Stimulated activated naive B cell treated with anti-CD40 and anti-IgM and Interleukin-4, amounts not matched to agents 10 μg/mL and 1 μg/mL and 100 μg/mL, for 72 hours (primary cell): ENCODE results near the gene YIPF3.
"Not testable (repeated sequence)": the region's sequence is repeated elsewhere in the genome, so short reads cannot be mapped to it uniquely, and the experiment has no call there.

ENCODE experiments used
- ATAC-seq, 2 donors: fragments of 150-1000 bp; cut with Tn5 transposase; replicated peaks; 2 replicates each; pipeline ENCODE4 v1.10.0; 2021; ENCODE audit warnings: moderate library complexity in 1 of 2
- DNase-seq: peaks from one replicate; pipeline ENCODE4 v3.0.0; 2021
- H3K27ac Mint-ChIP-seq: one replicate; pipeline ENCODE4 v1.8.0; 2022; ENCODE audit warnings: mild to moderate bottlenecking, mixed read lengths
- H3K27me3 Mint-ChIP-seq, 2 donors: one replicate each; pipeline ENCODE4 v1.8.0; 2022; ENCODE audit warnings: mixed read lengths in 2 of 2
- H3K36me3 Mint-ChIP-seq, 2 donors: one replicate each; pipeline ENCODE4 v1.8.0; 2022; ENCODE audit warnings: mixed read lengths in 2 of 2, mild to moderate bottlenecking in 1 of 2
- H3K4me1 Mint-ChIP-seq, 2 donors: one replicate each; pipeline ENCODE4 v1.8.0; 2022; ENCODE audit warnings: mixed read lengths in 2 of 2, mild to moderate bottlenecking in 1 of 2
- H3K4me3 Mint-ChIP-seq, 2 donors: one replicate each; pipeline ENCODE4 v1.8.0; 2022; ENCODE audit warnings: mild to moderate bottlenecking in 2 of 2, mixed read lengths in 2 of 2, moderate library complexity in 1 of 2
- H3K9me3 Mint-ChIP-seq, 2 donors: one replicate each; pipeline ENCODE4 v1.8.0; 2022; ENCODE audit warnings: mixed read lengths in 2 of 2, mild to moderate bottlenecking in 1 of 2

Gene YIPF3

DNA sequence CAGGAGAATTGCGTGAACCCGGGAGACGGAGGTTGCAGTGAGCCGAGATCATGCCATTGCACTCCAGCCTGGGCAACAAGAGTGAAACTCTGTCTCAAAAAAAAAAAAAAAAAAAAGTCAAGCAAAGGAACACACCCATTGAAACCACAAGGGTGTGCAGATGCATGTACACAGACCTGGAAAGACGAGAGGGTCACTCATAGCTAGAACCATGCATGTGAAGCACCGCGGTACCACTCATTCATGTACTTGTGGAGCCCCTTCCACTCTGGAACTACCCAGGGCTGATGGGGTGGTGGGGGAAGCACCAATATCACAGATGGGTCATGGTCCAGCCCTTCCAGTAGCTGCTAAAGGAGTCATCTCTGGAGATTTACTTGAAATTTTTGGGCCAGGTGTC lies 46.8 kb downstream of the YIPF3 start:
- Mint-ChIP-seq H3K9me3 (no peaks in the 10 kb centered on the region), H3K27ac (no peak overlapping the region), H3K4me1 (no peaks in the 10 kb centered on the region), H3K27me3 (peaks cover 26 to 36% of the 10 kb centered on the region in 2 donors), H3K4me3 (no peak overlapping the region), H3K36me3 (no peaks in the 10 kb centered on the region)
- DNase-seq, result no peak
- peak in 1 of 2 donors; percentile 50 for ATAC-seq

DNA sequence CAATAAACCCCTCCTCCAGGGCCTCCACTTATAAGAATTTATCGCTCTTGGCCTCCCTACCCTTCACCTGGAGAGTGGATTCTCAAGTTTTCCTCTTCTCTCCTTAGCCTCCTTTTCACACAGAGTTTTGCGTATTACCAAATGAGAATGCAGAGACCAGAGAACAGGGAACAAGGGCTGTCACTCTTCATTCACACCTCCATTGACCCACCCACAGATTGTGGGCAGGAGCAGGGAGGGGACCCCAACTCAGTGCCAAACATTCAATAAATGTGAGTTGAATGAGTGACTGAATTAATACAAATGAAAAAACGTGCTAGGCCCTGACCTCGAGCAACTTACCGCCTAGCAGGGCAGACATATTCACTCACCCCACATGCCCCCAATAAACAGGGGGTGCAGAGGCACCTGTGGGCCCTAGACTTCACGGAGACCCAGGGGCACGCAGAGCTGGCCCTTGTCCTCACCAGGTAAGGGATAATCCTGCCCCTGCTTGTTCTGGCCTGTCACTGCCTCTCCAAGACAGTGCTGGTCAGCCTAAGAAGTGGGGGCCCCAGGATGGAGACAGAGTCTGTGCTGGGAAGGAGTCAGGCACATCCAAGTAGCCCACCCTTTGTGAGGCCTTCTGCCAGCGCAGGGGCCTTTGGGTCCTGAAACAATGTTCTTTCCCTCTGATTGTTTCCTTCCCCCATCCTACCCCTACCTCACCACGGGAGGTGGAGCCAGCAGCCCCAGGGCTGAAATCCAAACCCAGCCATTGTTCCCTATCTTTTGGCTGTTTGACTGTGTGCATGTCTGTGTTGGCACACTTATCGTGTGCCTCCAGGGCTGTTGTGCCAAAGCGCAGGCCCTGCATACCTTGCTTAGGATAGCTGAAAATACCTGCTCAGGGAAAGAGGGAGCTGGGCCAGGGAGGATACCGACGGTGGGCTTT lies 47.7 kb downstream of the YIPF3 start:
- ATAC-seq (no peak), DNase-seq (no peak)
- Mint-ChIP-seq H3K4me1 (no peaks in the 10 kb centered on the region), H3K9me3 (no peaks in the 10 kb centered on the region), H3K27ac (no peak overlapping the region), H3K4me3 (no peak overlapping the region), H3K36me3 (no peaks in the 10 kb centered on the region), H3K27me3 (peaks cover 26 to 41% of the 10 kb centered on the region in 2 donors)

DNA sequence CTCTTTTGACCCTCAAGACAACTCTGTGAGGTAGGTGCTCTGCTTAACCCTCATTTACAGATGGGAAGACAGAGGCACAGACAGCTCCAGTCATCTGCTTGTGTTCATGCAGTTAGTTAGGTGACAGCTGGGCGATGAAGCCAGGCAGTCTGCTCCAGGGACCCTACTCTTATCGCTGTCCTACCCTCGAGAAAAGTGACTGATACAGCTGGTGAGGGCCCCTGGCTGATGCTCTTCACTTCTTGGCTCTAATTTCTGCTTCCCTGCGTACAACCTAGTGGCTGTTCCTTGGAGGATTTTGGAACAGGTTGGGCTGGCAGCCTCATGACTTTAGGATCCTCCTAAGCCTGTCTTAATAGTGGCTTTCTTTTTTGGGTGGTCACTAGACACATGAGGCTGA lies 48.5 kb downstream of the YIPF3 start:
- H3K9me3 Mint-ChIP-seq, result no peaks in the 10 kb centered on the region
- DNase-seq (no peak), ATAC-seq (no peak)
- no peak overlapping the region for H3K4me3 Mint-ChIP-seq
- no peaks in the 10 kb centered on the region for H3K4me1 Mint-ChIP-seq
- H3K36me3 Mint-ChIP-seq, result no peaks in the 10 kb centered on the region
- H3K27me3 Mint-ChIP-seq, result peaks cover 27 to 45% of the 10 kb centered on the region in 2 donors
- no peak overlapping the region for H3K27ac Mint-ChIP-seq

GRCh38 chr6:43467752-43468151 lies 49.0 kb downstream of the YIPF3 start:
- H3K36me3 Mint-ChIP-seq, result no peaks in the 10 kb centered on the region
- H3K27ac Mint-ChIP-seq, result no peak overlapping the region
- DNase-seq, result no peak
- no peaks in the 10 kb centered on the region for H3K4me1 Mint-ChIP-seq
- no peaks in the 10 kb centered on the region for H3K9me3 Mint-ChIP-seq
- H3K27me3 Mint-ChIP-seq, result peaks cover 31 to 50% of the 10 kb centered on the region in 2 donors
- ATAC-seq, result no peak
- H3K4me3 Mint-ChIP-seq, result no peak overlapping the region

- not testable (repeated sequence) for H3K36me3 Mint-ChIP-seq, DNase-seq, H3K9me3 Mint-ChIP-seq, ATAC-seq, H3K27ac Mint-ChIP-seq, H3K4me3 Mint-ChIP-seq, H3K4me1 Mint-ChIP-seq
- peaks cover 36 to 55% of the 10 kb centered on the region in 2 donors for H3K27me3 Mint-ChIP-seq
These were observed 49.5 kb downstream of the YIPF3 start for GRCh38 chr6:43467265-43467664.

DNA sequence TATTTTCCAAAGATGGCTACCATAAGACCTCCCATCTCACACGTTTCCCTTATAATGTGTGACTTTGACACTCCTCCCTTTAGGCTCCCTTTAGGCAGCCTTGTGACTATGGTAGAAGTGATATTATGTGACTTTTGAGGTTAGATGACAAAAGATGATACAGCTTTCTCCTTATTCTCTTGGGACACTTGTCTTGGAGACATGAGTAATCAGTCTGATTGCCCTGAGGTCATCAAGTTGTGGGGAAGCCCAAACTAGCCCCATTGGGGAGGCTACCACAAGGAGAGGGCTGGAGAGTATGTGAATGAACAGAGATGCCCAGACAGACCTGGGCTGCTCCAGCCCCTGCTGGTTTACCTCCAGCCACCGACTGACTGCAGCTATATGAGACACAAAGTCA lies 50.8 kb downstream of the YIPF3 start:
- no peaks in the 10 kb centered on the region for H3K4me1 Mint-ChIP-seq
- no peak overlapping the region for H3K27ac Mint-ChIP-seq

GRCh38 chr6:43464337-43464736 lies 52.4 kb downstream of the YIPF3 start:
- Mint-ChIP-seq H3K4me3 (no peak overlapping the region), H3K27me3 (peaks cover 31 to 44% of the 10 kb centered on the region in 2 donors), H3K27ac (no peak overlapping the region)

More for the DNA sequence above, 50.8 kb downstream of the YIPF3 start:
- Mint-ChIP-seq H3K9me3 (no peaks in the 10 kb centered on the region), H3K27me3 (peaks cover 37 to 57% of the 10 kb centered on the region in 2 donors), H3K4me3 (no peak overlapping the region), H3K36me3 (no peaks in the 10 kb centered on the region)
- DNase-seq (no peak), ATAC-seq (peak; percentile 52 to 74)

DNA sequence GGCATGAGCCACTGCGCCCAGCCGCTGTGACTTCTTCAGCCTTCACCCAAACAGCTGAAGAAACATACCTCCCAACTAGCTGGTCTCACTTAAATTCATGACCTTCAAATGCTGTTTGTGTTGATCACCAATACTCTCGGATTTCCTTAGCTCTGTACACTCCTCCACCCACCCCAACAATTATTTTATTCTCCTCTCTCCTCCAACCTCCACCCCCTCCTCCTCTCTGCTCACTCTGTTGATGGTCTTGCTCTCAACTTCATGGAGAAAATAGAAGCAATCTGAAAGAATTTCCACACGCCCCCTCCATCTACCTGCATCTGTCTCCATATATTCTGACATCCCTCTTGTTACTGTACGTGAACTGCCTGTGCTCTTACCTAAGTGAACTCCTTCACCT lies 54.8 kb downstream of the YIPF3 start:
- Mint-ChIP-seq H3K27ac (no peak overlapping the region), H3K9me3 (no peaks in the 10 kb centered on the region), H3K27me3 (peaks cover 18 to 29% of the 10 kb centered on the region in 2 donors), H3K4me1 (peaks cover 0 to 1% of the 10 kb centered on the region in 2 donors), H3K4me3 (no peak overlapping the region), H3K36me3 (no peaks in the 10 kb centered on the region)
- ATAC-seq, result no peak
- DNase-seq, result no peak

More at GRCh38 chr6:43464337-43464736, 52.4 kb downstream of the YIPF3 start:
- no peaks in the 10 kb centered on the region for H3K4me1 Mint-ChIP-seq
- DNase-seq, result no peak
- ATAC-seq, result no peak
- no peaks in the 10 kb centered on the region for H3K9me3 Mint-ChIP-seq
- no peaks in the 10 kb centered on the region for H3K36me3 Mint-ChIP-seq
